HepG2 (cell line): ENCODE measurements around the gene TMEM222. TPM values are rescaled to one million over a fixed set of nuclear protein-coding genes. Genes with fewer than 3 reads are reported as not detected.

ENCODE experiments used
- ATAC-seq: fragments of 200-7000 bp; cut with Tn5 transposase; 3 replicates; pipeline ENCODE4 v1.9.1; 2020; ENCODE audit warnings: mild to moderate bottlenecking, moderate library complexity
- BruUV-seq: library from RNA; stranded (reverse); fragments of 400-500 nt; replicated peaks from 2 replicates; lab custom pipeline; 2021; lab: Mats Ljungman, UMichigan
- CTCF ChIA-PET: fragments of 300-600 bp; formaldehyde crosslinking; extraction: SDS; loops from one replicate; lab custom pipeline; 2021; ENCODE audit warnings: low total read pairs, inconsistent platforms, low intra/inter-chr PET ratio; lab: Yijun Ruan, JAX
- POLR2A ChIA-PET: fragments of 350-600 bp; sonication (Branson Sonifier 250); formaldehyde crosslinking; loops from one replicate; lab custom pipeline; 2020; ENCODE audit warnings: antibody characterized with exemption, inconsistent platforms; lab: Yijun Ruan, JAX
- DNase-seq: peaks from one replicate; pipeline ENCODE4 v3.0.0-alpha.2; 2015; ENCODE audit warnings: low spot score
- FAIRE-seq: peaks from 3 replicates; lab custom pipeline; 2011; peaks lifted over from hg19 to GRCh38; lab: Jason Lieb, UNC
- H2AFZ ChIP-seq: one replicate; pipeline ENCODE4 v1.6.1; 2011; ENCODE audit warnings: low read length, inconsistent platforms
- H3K27ac ChIP-seq: fragments of 300-600 bp; 3 replicates; pipeline ENCODE4 v1.8.0; 2011; ENCODE audit warnings: mixed run types, mild to moderate bottlenecking, mixed read lengths, low read length, inconsistent platforms; ENCODE audit not compliant: insufficient read depth; ENCODE audit errors: extremely low read length
- H3K27me3 ChIP-seq, 2 experiments: fragments of 200-600 bp in 1 of 2; 2 replicates in 1 of 2; 3 replicates in 1 of 2; pipeline versions ENCODE4 v1.6.0 to v1.8.0; 2011; ENCODE audit warnings: low read length in 2 of 2, mild to moderate bottlenecking in 2 of 2, moderate library complexity in 2 of 2, inconsistent platforms in 1 of 2; ENCODE audit not compliant: insufficient read depth in 2 of 2, control insufficient read depth in 1 of 2
- H3K36me3 ChIP-seq, 2 experiments: fragments of 200-600 bp in 1 of 2; replicated peaks in 1 of 2; 2 replicates in 1 of 2; 3 replicates in 1 of 2; pipeline versions ENCODE4 v1.5.1 to v1.8.0; 2011; ENCODE audit warnings: low read length in 2 of 2, inconsistent platforms in 1 of 2; ENCODE audit not compliant: insufficient read depth in 2 of 2, control insufficient read depth in 1 of 2
- H3K4me1 ChIP-seq: 2 replicates; pipeline ENCODE4 v1.5.1; 2012; ENCODE audit warnings: low read length, inconsistent platforms; ENCODE audit not compliant: insufficient read depth
- H3K4me2 ChIP-seq: 2 replicates; pipeline ENCODE4 v1.6.0; 2011; ENCODE audit warnings: low read depth, low read length, inconsistent platforms
- H3K4me3 ChIP-seq, 3 experiments: fragments of 200-600 bp in 1 of 3; sonication (generic), shearing (Covaris generic) in 1 of 3; replicated peaks in 1 of 3; 2 replicates each; pipeline ENCODE4 v1.5.1; 2011 to 2016; ENCODE audit warnings: low read length in 3 of 3, inconsistent platforms in 2 of 3, low read depth in 2 of 3, mild to moderate bottlenecking in 2 of 3, control low read depth in 1 of 3, mixed read lengths in 1 of 3; ENCODE audit not compliant: insufficient read depth in 1 of 3
- H3K79me2 ChIP-seq: one replicate; pipeline ENCODE4 v1.6.1; 2011; ENCODE audit warnings: low read length, inconsistent platforms; ENCODE audit not compliant: insufficient read depth
- H3K9ac ChIP-seq: 2 replicates; pipeline ENCODE4 v1.6.0; 2011; ENCODE audit warnings: mild to moderate bottlenecking, low read depth, low read length, inconsistent platforms; ENCODE audit not compliant: insufficient read depth
- H3K9me3 ChIP-seq: 2 replicates; pipeline ENCODE4 v1.5.1; 2012; ENCODE audit warnings: mild to moderate bottlenecking, low read length
- H4K20me1 ChIP-seq: 2 replicates; pipeline ENCODE4 v1.6.0; 2011; ENCODE audit warnings: inconsistent platforms, mild to moderate bottlenecking, low read length, moderate library complexity; ENCODE audit not compliant: insufficient read depth
- YEATS2 ChIP-seq: sonication (generic); formaldehyde crosslinking; IDR thresholded peaks from 2 replicates; pipeline ENCODE4 v1.4.0; 2020; ENCODE audit warnings: missing genetic modification reagents, borderline replicate concordance
- WGBS: methylation state at CpG from one replicate; pipeline ENCODE4 v1.1.6; 2017; ENCODE audit warnings: low lambda C conversion rate; 5-methylcytosine and 5-hydroxymethylcytosine counted together
- in situ Hi-C: cut with HindIII; loops from 2 replicates; pipeline ENCODE4 v1.10.0; 2017; ENCODE audit warnings: low pct_unique_long_range_greater_than_20kb; ENCODE audit not compliant: extremely low pct_ligation_motif_present
- intact Hi-C: fragments of 100-400 bp; cut with micrococcal nuclease; formaldehyde crosslinking; loops from one replicate; pipeline ENCODE4 v1.10.0; 2022; ENCODE audit not compliant: unreplicated experiment
- polyA plus RNA-seq, 8 experiments: library from polyadenylated mRNA; depleted of rRNA in 3 of 8; stranded (reverse) in 7 of 8; unstranded in 1 of 8; fragments of >200 nt; fragmentation: Illumina TruSeq in 4 of 8; extraction: Trizol in 4 of 8; gene quantifications; 2 replicates each; pipeline versions ENCODE4 v1.2.1 to v1.2.3, GENCODE V29; 2011 to 2016; ENCODE audit warnings: low read depth in 4 of 8, missing spikeins in 1 of 8, mixed read lengths in 1 of 8; ENCODE audit not compliant: insufficient read depth in 1 of 8
- total RNA-seq, 5 experiments: library from RNA; depleted of rRNA; stranded (reverse); fragments of >200 nt; fragmentation: Illumina TruSeq; extraction: Trizol; gene quantifications; 2 replicates each; pipeline ENCODE4 v1.2.3, GENCODE V29; 2016; ENCODE audit warnings: low read depth in 1 of 5
- TF ChIP-seq, protein P1 (sequence below), 2 experiments: fragments of 450-650 bp in 1 of 2; sonication (generic) in 1 of 2; formaldehyde crosslinking; IDR thresholded peaks; 2 replicates each; pipeline versions ENCODE4 v1.5.0 to v1.8.0; 2020 to 2022; ENCODE audit warnings: mild to moderate bottlenecking in 1 of 2, missing genetic modification reagents in 1 of 2
- TF ChIP-seq, protein P2 (sequence below): sonication (generic); formaldehyde crosslinking; IDR thresholded peaks from 2 replicates; pipeline ENCODE4 v1.8.0; 2023; ENCODE audit warnings: mild to moderate bottlenecking, missing genetic modification reagents
- TF ChIP-seq, protein P3 (sequence below): sonication (generic); formaldehyde crosslinking; IDR thresholded peaks from 2 replicates; pipeline ENCODE4 v1.4.0; 2020; ENCODE audit warnings: missing genetic modification reagents
- TF ChIP-seq, protein P4 (sequence below): sonication (generic); formaldehyde crosslinking; IDR thresholded peaks from 2 replicates; pipeline ENCODE4 v1.4.0; 2020; ENCODE audit warnings: mild to moderate bottlenecking, missing genetic modification reagents
- TF ChIP-seq, protein P5 (sequence below): sonication (generic); formaldehyde crosslinking; IDR thresholded peaks from 2 replicates; pipeline ENCODE4 v1.4.0; 2020; ENCODE audit warnings: missing genetic modification reagents, borderline replicate concordance
- TF ChIP-seq, protein P6 (sequence below): sonication (generic); formaldehyde crosslinking; IDR thresholded peaks from 2 replicates; pipeline ENCODE4 v1.4.0; 2020; ENCODE audit warnings: missing genetic modification reagents

TMEM222 gene
- total and polyA plus RNA-seq, 2 of the 13 experiments (the other 11 are each of a cell fraction or from before 2014, with no cell fraction given), result 22.7 to 29.6 TPM

DNA sequence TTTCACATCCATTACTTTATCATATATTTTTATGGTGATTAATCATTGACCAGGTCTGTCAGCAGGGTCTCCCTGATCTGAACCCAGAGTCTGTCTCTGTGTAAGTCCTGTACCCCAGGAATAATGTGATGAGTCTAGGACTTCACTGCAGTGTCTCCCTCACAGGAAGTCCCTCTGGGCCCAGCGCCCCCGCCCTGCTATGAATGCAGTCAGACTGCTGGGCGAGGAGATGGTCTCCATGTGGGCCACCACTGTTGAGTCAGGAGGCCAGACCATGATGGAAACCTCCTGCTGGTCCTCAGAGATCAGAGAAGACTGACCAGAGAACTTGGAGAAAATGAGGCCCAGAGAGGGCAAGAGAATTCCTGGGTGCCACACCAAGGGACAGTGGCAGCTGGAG, 9.5 kb downstream of the TMEM222 start:
- Histone ChIP-seq H3K27me3 (no peaks in the 10 kb centered on the region), H3K4me2 (no peak overlapping the region), H3K79me2 (peaks cover 13% of the 10 kb centered on the region), H2AFZ (no peak overlapping the region), H3K27ac (no peak overlapping the region), H3K4me1 (no peaks in the 10 kb centered on the region), H3K36me3 (peaks cover 18 to 76% of the 10 kb centered on the region in 2 experiments), H3K9ac (no peak overlapping the region), H3K4me3 (no peak overlapping the region), H4K20me1 (no peaks in the 10 kb centered on the region), H3K9me3 (no peaks in the 10 kb centered on the region)
- intact Hi-C loops, result no loop called here
- DNase-seq (no peak), ATAC-seq (no peak), FAIRE-seq (no peak)
- in situ Hi-C loops, result no loop called here
- CTCF ChIA-PET, result no interaction called here
- no TSS peak for BruUV-seq
- POLR2A ChIA-PET, result interaction anchor here (1.0 kb wide), 1 partner anchor 12 kb away, joined by 3 read pairs; no protein-coding TSS in a partner anchor
- 93% methylated on average over 2 of the region's 3 CpGs for WGBS
- TF ChIP-seq, protein P1, sequence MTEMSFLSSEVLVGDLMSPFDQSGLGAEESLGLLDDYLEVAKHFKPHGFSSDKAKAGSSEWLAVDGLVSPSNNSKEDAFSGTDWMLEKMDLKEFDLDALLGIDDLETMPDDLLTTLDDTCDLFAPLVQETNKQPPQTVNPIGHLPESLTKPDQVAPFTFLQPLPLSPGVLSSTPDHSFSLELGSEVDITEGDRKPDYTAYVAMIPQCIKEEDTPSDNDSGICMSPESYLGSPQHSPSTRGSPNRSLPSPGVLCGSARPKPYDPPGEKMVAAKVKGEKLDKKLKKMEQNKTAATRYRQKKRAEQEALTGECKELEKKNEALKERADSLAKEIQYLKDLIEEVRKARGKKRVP (CRISPR knock-in tag; IDR thresholded peaks at IDR 0.05), result no peak
- TF ChIP-seq, protein P2, sequence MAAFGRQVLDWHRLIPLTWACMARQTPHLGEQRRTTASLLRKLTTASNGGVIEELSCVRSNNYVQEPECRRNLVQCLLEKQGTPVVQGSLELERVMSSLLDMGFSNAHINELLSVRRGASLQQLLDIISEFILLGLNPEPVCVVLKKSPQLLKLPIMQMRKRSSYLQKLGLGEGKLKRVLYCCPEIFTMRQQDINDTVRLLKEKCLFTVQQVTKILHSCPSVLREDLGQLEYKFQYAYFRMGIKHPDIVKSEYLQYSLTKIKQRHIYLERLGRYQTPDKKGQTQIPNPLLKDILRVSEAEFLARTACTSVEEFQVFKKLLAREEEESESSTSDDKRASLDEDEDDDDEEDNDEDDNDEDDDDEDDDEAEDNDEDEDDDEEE, result no peak
- TF ChIP-seq, protein P3, sequence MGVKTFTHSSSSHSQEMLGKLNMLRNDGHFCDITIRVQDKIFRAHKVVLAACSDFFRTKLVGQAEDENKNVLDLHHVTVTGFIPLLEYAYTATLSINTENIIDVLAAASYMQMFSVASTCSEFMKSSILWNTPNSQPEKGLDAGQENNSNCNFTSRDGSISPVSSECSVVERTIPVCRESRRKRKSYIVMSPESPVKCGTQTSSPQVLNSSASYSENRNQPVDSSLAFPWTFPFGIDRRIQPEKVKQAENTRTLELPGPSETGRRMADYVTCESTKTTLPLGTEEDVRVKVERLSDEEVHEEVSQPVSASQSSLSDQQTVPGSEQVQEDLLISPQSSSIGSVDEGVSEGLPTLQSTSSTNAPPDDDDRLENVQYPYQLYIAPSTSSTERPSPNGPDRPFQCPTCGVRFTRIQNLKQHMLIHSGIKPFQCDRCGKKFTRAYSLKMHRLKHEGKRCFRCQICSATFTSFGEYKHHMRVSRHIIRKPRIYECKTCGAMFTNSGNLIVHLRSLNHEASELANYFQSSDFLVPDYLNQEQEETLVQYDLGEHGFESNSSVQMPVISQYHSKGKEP (CRISPR knock-in tag), result no peak
- no peak for TF ChIP-seq YEATS2 (CRISPR knock-in tag)
- TF ChIP-seq, protein P4, sequence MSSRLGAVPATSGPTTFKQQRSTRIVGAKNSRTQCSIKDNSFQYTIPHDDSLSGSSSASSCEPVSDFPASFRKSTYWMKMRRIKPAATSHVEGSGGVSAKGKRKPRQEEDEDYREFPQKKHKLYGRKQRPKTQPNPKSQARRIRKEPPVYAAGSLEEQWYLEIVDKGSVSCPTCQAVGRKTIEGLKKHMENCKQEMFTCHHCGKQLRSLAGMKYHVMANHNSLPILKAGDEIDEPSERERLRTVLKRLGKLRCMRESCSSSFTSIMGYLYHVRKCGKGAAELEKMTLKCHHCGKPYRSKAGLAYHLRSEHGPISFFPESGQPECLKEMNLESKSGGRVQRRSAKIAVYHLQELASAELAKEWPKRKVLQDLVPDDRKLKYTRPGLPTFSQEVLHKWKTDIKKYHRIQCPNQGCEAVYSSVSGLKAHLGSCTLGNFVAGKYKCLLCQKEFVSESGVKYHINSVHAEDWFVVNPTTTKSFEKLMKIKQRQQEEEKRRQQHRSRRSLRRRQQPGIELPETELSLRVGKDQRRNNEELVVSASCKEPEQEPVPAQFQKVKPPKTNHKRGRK (CRISPR knock-in tag), result no peak
- TF ChIP-seq, protein P5, sequence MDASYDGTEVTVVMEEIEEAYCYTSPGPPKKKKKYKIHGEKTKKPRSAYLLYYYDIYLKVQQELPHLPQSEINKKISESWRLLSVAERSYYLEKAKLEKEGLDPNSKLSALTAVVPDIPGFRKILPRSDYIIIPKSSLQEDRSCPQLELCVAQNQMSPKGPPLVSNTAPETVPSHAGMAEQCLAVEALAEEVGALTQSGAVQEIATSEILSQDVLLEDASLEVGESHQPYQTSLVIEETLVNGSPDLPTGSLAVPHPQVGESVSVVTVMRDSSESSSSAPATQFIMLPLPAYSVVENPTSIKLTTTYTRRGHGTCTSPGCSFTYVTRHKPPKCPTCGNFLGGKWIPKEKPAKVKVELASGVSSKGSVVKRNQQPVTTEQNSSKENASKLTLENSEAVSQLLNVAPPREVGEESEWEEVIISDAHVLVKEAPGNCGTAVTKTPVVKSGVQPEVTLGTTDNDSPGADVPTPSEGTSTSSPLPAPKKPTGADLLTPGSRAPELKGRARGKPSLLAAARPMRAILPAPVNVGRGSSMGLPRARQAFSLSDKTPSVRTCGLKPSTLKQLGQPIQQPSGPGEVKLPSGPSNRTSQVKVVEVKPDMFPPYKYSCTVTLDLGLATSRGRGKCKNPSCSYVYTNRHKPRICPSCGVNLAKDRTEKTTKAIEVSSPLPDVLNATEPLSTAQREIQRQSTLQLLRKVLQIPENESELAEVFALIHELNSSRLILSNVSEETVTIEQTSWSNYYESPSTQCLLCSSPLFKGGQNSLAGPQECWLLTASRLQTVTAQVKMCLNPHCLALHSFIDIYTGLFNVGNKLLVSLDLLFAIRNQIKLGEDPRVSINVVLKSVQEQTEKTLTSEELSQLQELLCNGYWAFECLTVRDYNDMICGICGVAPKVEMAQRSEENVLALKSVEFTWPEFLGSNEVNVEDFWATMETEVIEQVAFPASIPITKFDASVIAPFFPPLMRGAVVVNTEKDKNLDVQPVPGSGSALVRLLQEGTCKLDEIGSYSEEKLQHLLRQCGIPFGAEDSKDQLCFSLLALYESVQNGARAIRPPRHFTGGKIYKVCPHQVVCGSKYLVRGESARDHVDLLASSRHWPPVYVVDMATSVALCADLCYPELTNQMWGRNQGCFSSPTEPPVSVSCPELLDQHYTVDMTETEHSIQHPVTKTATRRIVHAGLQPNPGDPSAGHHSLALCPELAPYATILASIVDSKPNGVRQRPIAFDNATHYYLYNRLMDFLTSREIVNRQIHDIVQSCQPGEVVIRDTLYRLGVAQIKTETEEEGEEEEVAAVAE (CRISPR knock-in tag), result no peak
- TF ChIP-seq, protein P6, sequence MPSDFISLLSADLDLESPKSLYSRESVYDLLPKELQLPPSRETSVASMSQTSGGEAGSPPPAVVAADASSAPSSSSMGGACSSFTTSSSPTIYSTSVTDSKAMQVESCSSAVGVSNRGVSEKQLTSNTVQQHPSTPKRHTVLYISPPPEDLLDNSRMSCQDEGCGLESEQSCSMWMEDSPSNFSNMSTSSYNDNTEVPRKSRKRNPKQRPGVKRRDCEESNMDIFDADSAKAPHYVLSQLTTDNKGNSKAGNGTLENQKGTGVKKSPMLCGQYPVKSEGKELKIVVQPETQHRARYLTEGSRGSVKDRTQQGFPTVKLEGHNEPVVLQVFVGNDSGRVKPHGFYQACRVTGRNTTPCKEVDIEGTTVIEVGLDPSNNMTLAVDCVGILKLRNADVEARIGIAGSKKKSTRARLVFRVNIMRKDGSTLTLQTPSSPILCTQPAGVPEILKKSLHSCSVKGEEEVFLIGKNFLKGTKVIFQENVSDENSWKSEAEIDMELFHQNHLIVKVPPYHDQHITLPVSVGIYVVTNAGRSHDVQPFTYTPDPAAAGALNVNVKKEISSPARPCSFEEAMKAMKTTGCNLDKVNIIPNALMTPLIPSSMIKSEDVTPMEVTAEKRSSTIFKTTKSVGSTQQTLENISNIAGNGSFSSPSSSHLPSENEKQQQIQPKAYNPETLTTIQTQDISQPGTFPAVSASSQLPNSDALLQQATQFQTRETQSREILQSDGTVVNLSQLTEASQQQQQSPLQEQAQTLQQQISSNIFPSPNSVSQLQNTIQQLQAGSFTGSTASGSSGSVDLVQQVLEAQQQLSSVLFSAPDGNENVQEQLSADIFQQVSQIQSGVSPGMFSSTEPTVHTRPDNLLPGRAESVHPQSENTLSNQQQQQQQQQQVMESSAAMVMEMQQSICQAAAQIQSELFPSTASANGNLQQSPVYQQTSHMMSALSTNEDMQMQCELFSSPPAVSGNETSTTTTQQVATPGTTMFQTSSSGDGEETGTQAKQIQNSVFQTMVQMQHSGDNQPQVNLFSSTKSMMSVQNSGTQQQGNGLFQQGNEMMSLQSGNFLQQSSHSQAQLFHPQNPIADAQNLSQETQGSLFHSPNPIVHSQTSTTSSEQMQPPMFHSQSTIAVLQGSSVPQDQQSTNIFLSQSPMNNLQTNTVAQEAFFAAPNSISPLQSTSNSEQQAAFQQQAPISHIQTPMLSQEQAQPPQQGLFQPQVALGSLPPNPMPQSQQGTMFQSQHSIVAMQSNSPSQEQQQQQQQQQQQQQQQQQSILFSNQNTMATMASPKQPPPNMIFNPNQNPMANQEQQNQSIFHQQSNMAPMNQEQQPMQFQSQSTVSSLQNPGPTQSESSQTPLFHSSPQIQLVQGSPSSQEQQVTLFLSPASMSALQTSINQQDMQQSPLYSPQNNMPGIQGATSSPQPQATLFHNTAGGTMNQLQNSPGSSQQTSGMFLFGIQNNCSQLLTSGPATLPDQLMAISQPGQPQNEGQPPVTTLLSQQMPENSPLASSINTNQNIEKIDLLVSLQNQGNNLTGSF (CRISPR knock-in tag), result no peak
